Right lung (tissue), 10 donors: ENCODE results near the gene ZCCHC13. TPM values are rescaled to one million over a fixed set of nuclear protein-coding genes. Genes with fewer than 3 reads are reported as not detected.
"Not testable (repeated sequence)": the region's sequence is repeated elsewhere in the genome, so short reads cannot be mapped to it uniquely, and the experiment has no call there.

ENCODE experiments used
- DNase-seq, 2 donors: peaks; one replicate each; pipeline ENCODE4 v3.0.0-alpha.2; 2013
- long read RNA-seq, 8 donors: transcript quantifications; one replicate each; lab custom pipeline, GENCODE V29; 2026
- polyA plus RNA-seq, 5 donors: library from polyadenylated mRNA; unstranded; fragments of 120-200 nt; gene quantifications; one replicate each; pipeline versions ENCODE4 v1.2.1 to v1.2.3, GENCODE V29; 2013; ENCODE audit warnings: inconsistent platforms in 1 of 5, low replicate concordance in 1 of 5; ENCODE audit not compliant: insufficient read length in 5 of 5, insufficient read depth in 1 of 5

ZCCHC13 gene
- not detected for polyA plus RNA-seq
- long read RNA-seq, donor 1 = 0 reads
- long read RNA-seq, donor 2 = 0 reads
- long read RNA-seq, donor 3 = 0 reads
- long read RNA-seq, donor 4 = 0 reads
- long read RNA-seq, donor 5 = 0 reads
- long read RNA-seq, donor 6 = 0 reads
- long read RNA-seq, donor 7 = 0 reads
- long read RNA-seq, donor 8 = 0 reads

DNA sequence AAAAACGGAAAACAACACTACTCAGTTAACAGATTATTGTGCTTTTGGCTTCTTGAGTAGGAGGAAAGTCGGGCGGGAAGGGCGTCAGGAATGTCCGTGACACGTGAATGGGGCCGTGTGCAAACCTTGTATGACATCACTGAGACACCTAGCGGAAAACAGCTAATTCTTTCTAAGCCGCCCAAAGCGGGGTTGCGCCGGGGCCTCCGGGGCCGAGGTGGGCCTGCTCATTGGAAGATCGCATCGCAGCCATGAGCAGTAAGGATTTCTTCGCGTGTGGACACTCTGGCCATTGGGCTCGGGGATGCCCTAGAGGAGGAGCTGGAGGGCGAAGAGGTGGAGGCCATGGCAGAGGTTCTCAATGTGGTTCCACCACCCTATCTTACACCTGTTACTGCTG lies at the start of gene ZCCHC13:
Gene ZCCHC13, plus strand, starts transcription at position 165 of the 400 bp plus-strand sequence. Its CDS starts 87 bp downstream, at position 252.
- DNase-seq = no peak

GRCh38 chrX:74258111-74258510 lies 45.9 kb upstream of the ZCCHC13 start:
- not testable (repeated sequence) for DNase-seq

DNA sequence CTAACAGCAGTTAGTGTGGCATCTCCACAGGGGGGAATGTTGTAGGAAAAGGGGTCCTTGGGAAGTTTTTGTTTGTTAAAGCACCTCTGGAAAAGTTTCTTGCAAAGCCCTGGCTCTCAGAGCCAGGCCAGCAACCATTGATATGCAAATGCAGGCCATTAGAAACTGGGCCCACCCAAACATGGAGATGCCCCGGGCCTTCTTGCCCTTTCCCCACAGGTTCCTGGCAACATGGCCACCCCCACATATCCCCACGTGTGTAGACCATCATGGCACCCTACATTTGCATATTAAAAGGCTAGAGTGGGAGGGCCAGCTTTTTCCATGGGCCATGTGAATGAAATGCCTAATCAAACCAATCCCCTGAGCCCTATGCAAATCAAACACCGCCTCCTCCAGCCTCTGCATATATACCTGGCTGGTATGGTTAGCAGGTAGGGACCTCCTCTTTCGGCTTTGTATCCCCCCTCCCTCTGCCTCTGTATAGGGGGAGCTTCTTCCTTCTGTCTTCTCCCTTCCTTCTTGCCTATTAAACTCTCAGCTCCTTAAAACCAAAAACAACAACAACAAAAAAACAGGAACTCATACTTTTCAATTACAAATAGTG lies 44.0 kb upstream of the ZCCHC13 start:
- no peak for DNase-seq

DNA sequence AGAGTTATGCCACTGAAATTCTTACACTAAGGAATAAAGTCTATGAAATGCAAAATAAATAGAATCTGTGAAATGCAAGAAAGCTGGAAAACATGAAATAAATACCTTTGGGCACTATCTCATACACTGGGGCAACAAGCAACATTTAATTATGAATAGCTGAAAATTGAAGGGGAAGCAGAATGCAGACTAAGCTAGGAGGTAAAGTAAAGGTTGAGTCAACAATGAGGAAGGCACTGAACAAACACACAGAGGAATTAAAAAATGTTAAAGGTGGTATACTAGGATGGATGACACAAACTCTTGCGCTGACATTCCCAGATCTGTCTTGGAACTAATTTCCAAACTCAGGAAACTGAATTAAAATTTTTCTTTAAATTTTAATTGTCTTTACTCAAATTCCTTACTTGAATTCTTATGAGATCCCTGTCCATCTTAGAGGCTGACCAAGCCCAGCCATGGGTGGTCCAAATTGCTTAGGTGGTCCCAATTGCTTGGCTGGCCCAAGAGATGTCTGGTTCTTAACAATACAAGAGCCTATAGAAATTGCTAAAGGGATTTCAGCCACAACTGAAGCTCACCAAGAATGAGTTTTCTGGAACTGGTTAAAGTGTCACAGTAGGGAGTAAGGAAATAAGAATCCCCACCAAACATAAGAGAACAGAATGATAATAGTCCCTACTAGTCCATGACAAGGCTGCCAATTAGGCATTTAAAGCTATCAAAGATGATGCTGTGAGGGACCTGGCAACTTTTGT lies 41.3 kb upstream of the ZCCHC13 start:
- no peak for DNase-seq

- DNase-seq = no peak
Observed at GRCh38 chrX:74270393-74270792, 33.6 kb upstream of the ZCCHC13 start.

DNA sequence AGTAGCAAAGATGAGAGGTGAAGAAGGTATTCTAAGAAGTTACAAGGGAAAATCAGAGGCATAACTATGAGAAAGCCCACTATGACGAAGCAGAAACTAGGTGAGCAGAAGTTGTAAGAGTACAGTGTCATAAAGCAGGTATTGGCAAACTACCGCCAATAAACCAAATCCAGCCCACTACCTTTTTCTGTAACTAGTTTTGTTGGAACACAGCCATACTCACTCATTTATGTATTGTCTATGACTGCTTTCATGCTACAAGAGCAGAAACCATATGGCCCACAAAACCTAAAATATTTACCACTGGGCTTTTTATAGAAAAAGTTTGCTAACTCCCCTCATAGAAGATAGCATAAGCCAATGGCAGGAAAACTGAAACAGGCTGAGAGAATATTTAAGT lies 31.8 kb upstream of the ZCCHC13 start:
- DNase-seq = no peak

DNA sequence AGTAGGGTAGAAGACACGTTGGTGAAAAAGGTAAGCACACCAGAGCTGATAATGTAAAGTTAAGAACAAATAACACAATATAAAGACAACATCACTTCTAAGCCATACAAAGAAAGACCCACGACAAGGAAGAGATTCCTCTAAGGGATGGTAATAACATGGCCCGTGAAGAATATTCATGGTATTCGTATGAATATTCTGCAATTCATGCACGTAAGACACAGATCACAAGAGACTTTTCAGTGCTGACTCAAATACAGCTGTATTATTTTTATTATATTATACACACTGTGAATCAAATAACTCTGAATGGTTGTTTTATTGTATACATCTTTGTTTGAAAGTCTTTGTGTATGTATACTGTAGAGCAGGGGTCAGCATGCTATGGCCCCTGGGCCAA lies 29.5 kb upstream of the ZCCHC13 start:
- no peak for DNase-seq

DNA sequence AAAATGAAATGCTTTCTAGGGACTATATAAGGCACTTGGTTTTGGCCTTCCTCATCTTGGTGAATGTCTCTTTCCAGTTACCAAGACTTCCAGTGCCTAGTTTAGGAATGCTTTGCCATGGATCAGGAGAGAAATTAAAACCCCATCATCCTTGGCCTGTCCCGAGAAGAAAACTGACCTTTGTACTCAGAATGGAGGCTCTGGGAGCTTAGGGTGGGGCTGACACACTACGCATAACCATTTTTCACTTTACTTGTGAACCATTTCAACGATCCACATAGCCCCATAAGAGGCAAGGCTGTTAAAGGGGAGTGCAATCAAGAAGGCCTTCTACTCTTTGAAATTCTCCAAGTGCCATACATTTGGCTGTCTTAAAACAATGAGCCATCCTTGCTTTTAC lies 26.7 kb upstream of the ZCCHC13 start:
- DNase-seq = no peak

DNA sequence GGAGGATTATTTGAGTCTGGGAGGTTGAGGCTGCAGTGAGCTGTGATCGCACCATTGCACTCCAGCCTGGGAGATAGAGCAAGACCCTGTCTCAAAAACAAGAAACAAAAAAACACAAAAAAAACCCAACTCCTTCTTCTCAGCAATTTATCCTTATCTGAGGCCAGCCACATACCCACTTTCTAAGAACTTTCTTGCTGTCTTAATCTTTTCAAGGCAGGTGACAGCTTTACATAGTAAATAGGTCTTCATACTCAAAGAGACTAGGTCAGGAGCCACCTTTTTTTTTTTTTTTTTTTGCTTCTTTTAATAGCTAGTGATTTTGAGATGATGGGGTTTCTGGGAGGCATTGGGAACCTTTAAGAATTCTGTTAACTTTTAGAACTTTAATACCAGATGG lies 26.1 kb upstream of the ZCCHC13 start:
- DNase-seq = no peak

- no peak for DNase-seq
Observed at GRCh38 chrX:74280759-74281158, 23.2 kb upstream of the ZCCHC13 start.

- no peak for DNase-seq
Observed at GRCh38 chrX:74284391-74284952, 19.5 kb upstream of the ZCCHC13 start.

DNA sequence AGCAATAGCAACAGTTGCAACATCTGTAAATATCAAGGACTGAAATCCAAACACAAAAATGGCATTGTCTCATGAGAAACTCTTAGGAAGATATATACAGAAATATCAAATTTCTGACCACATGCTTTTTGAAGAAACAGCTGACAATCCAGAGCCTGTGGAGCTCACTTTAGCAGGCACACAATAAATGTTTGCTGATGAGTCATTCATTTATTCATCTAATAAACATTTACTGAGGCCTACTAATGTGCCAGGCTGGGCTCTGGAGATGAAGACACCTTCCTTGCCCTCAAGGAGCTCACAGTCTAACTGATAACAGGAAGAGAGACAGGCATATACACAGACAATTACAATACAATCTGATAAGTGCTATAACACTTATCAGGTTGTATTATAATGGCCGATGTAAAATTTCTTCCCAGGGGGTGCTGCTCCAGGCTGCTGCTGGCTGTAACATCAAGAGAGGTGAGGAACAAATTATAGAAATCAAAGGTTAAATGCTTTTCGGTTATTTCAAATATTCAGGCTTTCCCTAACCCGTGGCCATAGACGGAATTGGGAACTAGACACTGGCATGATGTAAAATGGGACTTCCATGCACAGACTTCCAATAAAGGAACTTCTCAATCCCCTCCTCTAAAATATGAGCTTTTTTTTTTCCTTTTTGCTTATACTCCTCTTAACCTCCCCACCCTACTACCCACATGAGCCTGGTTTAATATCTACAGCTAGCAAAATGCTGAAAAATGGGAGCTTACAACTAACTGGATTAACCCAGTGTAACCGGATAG lies 16.8 kb upstream of the ZCCHC13 start:
- DNase-seq = no peak

GRCh38 chrX:74291577-74291963 lies 12.4 kb upstream of the ZCCHC13 start:
- DNase-seq = no peak

DNA sequence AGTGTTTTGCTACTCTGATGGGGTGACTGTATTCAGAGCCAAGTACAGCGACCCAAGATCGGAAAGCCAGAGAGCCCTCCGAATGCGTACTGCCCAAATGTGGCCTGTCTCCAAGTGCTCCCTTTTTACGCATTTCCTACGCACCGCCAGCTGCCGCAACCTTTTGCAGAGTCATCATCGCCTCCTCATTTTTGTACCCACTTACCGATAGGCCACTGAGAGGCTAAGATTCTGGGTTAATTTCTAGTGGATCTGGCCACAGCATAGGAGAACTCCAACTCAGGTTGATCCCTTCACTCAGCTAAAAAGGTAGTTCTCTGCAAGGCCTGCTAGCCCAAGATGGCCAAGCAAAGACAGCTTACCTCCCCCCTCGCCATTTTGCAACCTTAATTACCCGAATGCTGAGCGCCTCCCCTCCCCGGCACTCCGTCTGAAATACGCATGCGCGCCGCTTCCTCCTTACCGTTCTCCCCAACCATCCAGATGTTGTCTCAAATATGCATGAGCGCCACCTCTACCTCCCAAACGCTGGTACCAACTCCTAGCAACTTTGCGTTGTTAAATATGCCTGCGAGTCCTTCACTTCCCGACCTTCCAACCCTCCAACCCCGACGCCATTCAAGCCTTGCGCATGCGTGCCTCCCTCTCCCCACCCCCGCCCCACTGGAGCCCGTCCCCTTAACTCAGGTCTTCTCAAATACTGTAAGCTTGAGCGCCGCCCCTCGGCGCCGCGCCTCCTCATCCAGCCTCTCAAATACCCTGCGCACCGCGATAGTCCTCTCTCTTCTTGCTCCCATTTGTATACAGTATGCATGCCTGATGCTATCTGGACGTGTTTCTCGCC lies 11.8 kb upstream of the ZCCHC13 start:
- peak; percentile 89 to 92 for DNase-seq

- no peak for DNase-seq
Observed at GRCh38 chrX:74292808-74293123, 11.2 kb upstream of the ZCCHC13 start.

GRCh38 chrX:74293343-74293946 lies 10.5 kb upstream of the ZCCHC13 start:
- peak; percentile 64 to 73 for DNase-seq

GRCh38 chrX:74295101-74295500 lies 8.9 kb upstream of the ZCCHC13 start:
- DNase-seq = no peak

GRCh38 chrX:74297766-74298165 lies 6.2 kb upstream of the ZCCHC13 start:
- no peak for DNase-seq

DNA sequence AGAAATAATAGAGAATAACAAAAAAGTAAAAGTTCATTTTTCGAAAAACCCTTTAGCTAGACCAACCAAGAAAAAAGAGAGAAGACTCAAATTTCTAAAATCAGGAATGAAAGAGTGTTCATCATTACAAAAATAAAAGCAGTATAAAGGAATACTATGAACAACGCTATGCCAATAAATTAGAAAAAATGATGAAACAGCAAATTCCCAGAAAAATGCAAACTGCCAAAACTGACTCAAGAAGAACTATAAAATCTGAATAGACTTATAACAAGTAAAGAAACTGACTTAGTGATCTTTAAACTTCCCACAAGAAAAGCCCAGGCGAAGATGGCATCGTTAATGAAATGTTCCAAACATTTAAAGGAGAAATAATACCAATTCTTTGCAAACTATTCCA lies 3.1 kb upstream of the ZCCHC13 start:
- DNase-seq = no peak

DNA sequence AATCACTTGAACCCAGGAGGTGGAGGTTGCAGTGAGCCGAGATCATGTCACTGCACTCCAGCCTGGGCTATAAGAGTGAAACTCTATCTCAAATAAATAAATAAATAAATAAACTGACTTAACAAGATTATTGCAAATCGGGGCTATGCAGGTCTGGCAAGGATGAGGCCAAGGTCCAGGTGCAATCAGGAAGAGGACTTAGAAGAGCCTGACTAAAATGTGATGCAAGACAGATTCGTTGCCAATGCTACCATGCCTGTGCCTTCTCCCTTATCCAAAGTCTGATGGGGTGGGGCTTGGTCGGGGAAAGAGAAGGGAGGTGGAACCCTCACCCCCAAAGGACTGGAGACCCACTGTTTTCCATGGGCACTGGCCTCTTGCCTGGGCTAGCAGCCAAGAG lies 14.7 kb downstream of the ZCCHC13 start:
- DNase-seq = no peak

DNA sequence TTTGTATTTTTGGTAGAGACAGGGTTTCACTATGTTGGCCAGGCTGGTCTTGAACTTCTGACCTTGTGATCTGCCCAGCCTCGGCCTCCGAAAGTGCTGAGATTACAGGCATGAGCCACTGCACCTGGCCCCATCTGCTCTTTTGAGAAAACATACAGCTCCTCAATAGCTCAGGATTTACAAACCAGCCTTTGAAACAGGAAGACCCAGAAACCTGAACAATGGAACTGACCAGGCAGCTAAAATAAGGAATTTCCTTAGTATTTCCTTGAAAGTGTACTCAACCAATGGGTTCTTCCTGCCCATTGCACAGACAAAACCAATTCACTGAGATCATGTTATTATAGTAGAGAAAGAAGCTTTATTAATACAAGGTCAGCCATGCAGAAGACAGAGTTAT lies 15.3 kb downstream of the ZCCHC13 start:
- not testable (repeated sequence) for DNase-seq
